Epithelial cell of proximal tubule (primary cell): ENCODE measurements around the gene JPH3. TPM values are rescaled to one million over a fixed set of nuclear protein-coding genes. Genes with fewer than 3 reads are reported as not detected.

Experiments
- DNase-seq: peaks from one replicate; pipeline ENCODE4 v3.0.0-alpha.2; 2011; ENCODE audit warnings: low read depth
- H3K4me3 ChIP-seq: 2 replicates; pipeline ENCODE4 v1.5.1; 2011; ENCODE audit warnings: low read depth, mild to moderate bottlenecking, low read length
- total RNA-seq: library from RNA; depleted of rRNA; stranded (reverse); fragments of >200 nt; gene quantifications from 2 replicates; pipeline ENCODE4 v1.2.3, GENCODE V29; 2015
- TF ChIP-seq, protein P1 (sequence below): conservative IDR thresholded peaks from 2 replicates; pipeline ENCODE4 v1.5.1; 2012; ENCODE audit warnings: low read depth, mild to moderate bottlenecking, low read length

Gene JPH3
- total RNA-seq, 1 donor from 2014 or later, result 0.40 TPM

DNA sequence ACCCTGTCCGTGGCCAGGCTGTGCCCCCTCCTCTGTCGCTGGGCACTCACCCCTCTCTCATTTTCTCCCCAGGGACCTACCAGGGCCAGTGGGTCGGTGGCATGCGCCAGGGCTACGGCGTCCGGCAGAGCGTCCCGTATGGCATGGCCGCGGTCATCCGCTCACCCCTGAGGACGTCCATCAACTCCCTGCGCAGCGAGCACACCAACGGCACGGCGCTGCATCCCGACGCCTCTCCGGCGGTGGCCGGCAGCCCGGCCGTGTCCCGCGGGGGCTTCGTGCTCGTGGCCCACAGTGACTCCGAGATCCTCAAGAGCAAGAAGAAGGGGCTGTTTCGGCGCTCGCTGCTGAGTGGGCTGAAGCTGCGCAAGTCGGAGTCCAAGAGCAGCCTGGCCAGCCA, 41.9 kb downstream of the JPH3 start:
- no peak for DNase-seq
- H3K4me3 ChIP-seq, result no peak overlapping the region
- TF ChIP-seq, protein P1, sequence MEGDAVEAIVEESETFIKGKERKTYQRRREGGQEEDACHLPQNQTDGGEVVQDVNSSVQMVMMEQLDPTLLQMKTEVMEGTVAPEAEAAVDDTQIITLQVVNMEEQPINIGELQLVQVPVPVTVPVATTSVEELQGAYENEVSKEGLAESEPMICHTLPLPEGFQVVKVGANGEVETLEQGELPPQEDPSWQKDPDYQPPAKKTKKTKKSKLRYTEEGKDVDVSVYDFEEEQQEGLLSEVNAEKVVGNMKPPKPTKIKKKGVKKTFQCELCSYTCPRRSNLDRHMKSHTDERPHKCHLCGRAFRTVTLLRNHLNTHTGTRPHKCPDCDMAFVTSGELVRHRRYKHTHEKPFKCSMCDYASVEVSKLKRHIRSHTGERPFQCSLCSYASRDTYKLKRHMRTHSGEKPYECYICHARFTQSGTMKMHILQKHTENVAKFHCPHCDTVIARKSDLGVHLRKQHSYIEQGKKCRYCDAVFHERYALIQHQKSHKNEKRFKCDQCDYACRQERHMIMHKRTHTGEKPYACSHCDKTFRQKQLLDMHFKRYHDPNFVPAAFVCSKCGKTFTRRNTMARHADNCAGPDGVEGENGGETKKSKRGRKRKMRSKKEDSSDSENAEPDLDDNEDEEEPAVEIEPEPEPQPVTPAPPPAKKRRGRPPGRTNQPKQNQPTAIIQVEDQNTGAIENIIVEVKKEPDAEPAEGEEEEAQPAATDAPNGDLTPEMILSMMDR, result no peak

DNA sequence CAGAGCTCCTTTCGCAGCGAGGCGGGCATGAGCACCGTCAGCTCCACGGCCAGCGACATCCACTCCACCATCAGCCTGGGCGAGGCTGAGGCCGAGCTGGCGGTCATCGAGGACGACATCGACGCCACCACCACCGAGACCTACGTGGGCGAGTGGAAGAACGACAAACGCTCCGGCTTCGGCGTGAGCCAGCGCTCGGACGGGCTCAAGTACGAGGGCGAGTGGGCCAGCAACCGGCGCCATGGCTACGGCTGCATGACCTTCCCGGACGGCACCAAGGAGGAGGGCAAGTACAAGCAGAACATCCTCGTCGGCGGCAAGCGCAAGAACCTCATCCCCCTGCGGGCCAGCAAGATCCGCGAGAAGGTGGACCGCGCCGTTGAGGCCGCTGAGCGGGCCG, 42.3 kb downstream of the JPH3 start:
- TF ChIP-seq, protein P1, result no peak
- H3K4me3 ChIP-seq, result no peak overlapping the region

DNA sequence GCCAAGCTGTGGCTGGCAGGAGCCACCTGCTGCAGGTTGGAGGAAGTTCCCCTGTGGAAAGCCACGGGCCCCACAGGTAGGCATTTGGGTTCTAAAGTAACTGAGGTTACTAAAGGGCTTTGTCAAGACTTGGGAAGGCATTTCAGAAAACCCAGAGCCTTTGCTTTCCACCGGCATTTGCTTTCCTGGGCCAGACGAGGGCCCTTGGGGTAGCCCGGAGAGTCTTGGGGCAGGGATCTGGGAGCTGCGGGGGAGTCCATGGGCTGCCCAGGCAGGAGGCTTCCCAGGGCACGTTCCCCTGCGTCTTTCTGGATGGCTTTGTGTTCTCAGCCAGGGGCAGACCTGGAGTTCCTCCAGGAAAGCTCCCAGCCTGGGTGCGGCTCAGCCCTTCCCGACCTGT, 43.5 kb downstream of the JPH3 start:
- TF ChIP-seq, protein P1, result no peak
- no peak overlapping the region for H3K4me3 ChIP-seq
- DNase-seq, result no peak

More for the DNA sequence above, 42.3 kb downstream of the JPH3 start:
- DNase-seq, result no peak

DNA sequence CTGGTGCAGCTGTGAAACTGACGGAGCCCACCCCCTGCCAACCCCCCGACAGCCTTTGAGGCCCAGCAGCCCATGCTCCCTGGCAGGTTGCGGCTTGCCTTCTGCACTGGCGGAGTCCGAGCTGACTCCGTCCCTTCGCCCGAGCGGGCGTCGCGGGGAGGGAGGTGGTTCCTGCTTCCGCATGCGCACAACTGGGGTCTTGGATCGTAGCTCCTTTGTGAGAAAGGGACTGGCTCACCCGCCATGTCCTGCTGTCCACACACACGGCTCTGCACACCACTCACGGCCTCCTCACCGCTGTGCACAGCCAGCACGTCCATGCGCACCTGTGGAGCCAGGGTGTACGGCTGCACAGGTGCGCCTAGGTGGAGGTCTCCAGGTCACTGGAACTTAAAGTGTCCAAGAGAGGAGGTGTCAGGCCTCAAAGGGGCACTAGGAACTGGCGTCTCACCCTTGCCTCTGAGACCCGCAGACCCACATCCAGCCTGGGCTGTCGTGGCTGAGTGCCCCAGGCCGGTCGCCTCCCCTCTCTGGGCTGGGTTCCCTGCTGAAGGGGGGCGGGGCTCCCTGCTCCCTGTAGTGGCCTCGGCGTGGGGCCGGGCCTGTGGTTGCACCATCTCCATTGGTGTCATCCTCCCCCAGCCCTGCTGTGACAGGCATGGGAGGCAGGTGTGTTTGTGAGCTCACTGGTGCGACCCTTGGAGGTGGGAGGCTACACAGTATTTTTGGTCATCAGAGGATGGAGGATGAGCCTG, 45.3 kb downstream of the JPH3 start:
- H3K4me3 ChIP-seq, result no peak overlapping the region
- TF ChIP-seq, protein P1, result no peak
- no peak for DNase-seq

DNA sequence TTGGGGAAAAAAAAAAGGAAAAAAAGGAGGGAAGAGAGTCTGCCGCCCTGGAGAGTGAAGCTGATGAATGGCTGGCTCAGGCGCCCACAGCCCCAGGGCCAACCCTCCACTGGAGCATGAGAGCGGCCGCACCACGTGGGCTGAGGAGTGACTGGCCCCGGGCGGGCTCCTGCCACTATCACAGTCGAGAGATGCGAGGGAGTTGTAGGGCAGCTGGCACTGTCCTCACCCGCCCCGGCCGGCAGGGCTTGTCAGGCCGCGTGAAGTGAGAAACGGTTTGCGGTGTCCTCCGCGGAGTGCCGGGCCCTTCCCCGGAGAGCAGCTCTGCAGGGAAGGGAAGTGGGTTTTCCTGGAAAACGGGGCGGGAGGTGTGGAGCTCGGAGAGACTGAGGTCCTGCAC, 45.9 kb downstream of the JPH3 start:
- TF ChIP-seq, protein P1, result no peak
- DNase-seq, result no peak

DNA sequence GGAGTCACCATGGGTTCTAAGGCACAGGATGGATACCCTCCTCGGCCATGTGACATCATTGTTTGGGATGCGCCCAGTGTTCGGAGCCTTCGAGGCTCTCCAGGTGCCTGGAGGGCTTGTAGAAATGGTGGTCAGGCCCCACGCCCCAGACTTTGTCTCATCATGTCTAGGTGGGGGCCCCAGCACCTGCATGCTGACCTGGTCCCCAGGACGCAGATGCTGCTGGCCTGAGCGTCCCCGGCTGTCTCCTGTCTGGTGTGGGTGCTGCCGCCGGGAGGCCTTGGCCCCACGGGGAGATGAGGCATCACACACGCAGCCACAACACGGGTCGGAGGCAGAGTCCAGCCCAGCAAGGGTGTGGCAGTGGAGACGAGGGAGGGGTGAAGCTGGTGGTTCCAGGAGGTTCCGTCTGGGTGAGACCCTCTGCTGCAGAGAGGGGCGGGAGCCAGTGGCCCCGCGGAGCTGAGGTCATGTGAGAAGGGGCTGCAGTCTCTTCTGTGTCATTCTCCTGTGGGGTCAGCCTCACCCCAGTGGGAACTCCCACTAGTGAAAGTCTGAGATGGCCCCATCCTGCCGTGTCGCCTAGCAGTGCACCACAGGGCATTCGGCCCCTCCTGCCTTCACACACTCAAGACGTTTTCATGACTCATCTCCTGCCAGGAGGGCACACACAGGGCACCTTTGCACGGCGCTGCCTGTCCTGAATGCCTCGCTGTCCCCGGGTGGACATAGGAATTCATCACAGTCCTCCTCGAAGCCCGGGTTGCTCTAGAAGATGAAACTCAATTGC, 46.6 kb downstream of the JPH3 start:
- DNase-seq, result no peak
- H3K4me3 ChIP-seq, result no peak overlapping the region
- TF ChIP-seq, protein P1, result no peak

More for the DNA sequence above, 45.9 kb downstream of the JPH3 start:
- H3K4me3 ChIP-seq, result no peak overlapping the region
